Effector memory CD4-positive, alpha-beta T cell (primary cell): ENCODE measurements around the gene KLF7.

Experiments used
- DNase-seq, 3 donors: peaks; one replicate each; pipeline ENCODE4 v3.0.0-alpha.2; 2020
- H3K27ac ChIP-seq: 2 replicates; pipeline ENCODE4 v1.7.0; 2013; ENCODE audit warnings: mild to moderate bottlenecking, low read length, moderate library complexity; ENCODE audit not compliant: insufficient read depth, poor library complexity, severe bottlenecking
- H3K27me3 ChIP-seq: replicated peaks from 2 replicates; pipeline ENCODE4 v1.7.0; 2013; ENCODE audit warnings: mild to moderate bottlenecking, low read length; ENCODE audit not compliant: insufficient read depth, control insufficient read depth, poor library complexity, severe bottlenecking
- H3K36me3 ChIP-seq: 2 replicates; pipeline ENCODE4 v1.7.0; 2013; ENCODE audit warnings: mild to moderate bottlenecking, low read length, moderate library complexity; ENCODE audit not compliant: control insufficient read depth, insufficient read depth
- H3K4me1 ChIP-seq: 2 replicates; pipeline ENCODE4 v1.7.0; 2013; ENCODE audit warnings: low read length, mild to moderate bottlenecking; ENCODE audit not compliant: control insufficient read depth, insufficient read depth, poor library complexity, severe bottlenecking
- H3K4me3 ChIP-seq: 2 replicates; pipeline ENCODE4 v1.7.0; 2013; ENCODE audit warnings: low read length, low read depth, mild to moderate bottlenecking; ENCODE audit not compliant: insufficient read depth, poor library complexity, severe bottlenecking
- H3K9me3 ChIP-seq: 2 replicates; pipeline ENCODE4 v1.7.0; 2013; ENCODE audit warnings: mild to moderate bottlenecking, low read length, moderate library complexity; ENCODE audit not compliant: control insufficient read depth

Gene KLF7

GRCh38 chr2:207086136-207086535 is 79.6 kb downstream of the KLF7 start:
- H3K27me3 ChIP-seq, result no peaks in the 10 kb centered on the region
- H3K27ac ChIP-seq, result no peak overlapping the region
- H3K36me3 ChIP-seq, result peaks cover 12% of the 10 kb centered on the region
- DNase-seq, result no peak
- H3K4me1 ChIP-seq, result peaks cover 5% of the 10 kb centered on the region
- no peak overlapping the region for H3K4me3 ChIP-seq
- H3K9me3 ChIP-seq, result no peaks in the 10 kb centered on the region

DNA sequence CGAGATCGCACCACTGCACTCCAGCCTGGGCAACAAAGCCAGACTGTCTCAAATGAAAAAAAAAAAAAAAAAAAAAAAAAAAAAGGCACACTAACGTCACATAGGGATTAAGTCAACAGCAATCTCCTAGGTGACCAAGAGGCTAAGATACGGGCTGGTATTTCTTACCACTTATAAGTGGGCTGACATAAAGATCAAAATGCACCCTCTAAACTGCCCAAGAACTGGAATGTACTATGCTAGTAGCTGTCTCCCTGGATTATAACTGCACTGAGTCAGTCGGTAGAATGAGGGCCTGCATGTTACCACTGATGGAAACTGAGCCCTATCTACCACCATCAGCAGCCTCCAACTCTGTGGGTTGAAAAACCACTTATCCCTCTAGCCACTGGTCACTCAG is 80.6 kb downstream of the KLF7 start:
- Histone ChIP-seq H3K36me3 (peaks cover 21% of the 10 kb centered on the region), H3K27ac (no peak overlapping the region), H3K27me3 (no peaks in the 10 kb centered on the region), H3K4me1 (peaks cover 5% of the 10 kb centered on the region), H3K9me3 (no peaks in the 10 kb centered on the region), H3K4me3 (no peak overlapping the region)
- DNase-seq, result no peak

GRCh38 chr2:207083361-207084110 is 82.2 kb downstream of the KLF7 start:
- peaks cover 29% of the 10 kb centered on the region for H3K36me3 ChIP-seq
- H3K27ac ChIP-seq, result no peak overlapping the region
- H3K9me3 ChIP-seq, result no peaks in the 10 kb centered on the region
- no peak for DNase-seq
- no peak overlapping the region for H3K4me3 ChIP-seq
- no peaks in the 10 kb centered on the region for H3K4me1 ChIP-seq
- no peaks in the 10 kb centered on the region for H3K27me3 ChIP-seq

DNA sequence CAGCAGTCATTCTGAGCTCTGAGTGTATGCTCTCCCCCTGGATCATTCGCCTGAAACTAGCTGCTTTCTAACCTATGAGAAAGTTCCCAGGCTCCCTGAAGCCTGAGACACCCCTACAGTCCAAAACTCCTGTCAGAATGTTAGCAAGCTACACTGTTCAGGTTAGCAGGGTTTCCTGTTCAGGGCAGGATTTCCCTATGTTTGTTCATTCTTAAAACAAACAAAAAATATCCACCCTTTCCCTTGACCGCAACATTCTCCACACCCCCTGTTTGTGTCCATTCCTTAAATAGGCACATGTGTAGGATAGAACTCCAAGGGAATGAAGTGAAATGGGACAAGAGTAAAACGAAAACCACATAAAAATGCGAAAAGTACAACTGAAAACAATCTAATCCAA is 83.1 kb downstream of the KLF7 start:
- DNase-seq, result no peak
- Histone ChIP-seq H3K9me3 (no peaks in the 10 kb centered on the region), H3K4me3 (no peak overlapping the region), H3K27ac (no peak overlapping the region), H3K36me3 (peaks cover 29% of the 10 kb centered on the region), H3K4me1 (no peaks in the 10 kb centered on the region), H3K27me3 (no peaks in the 10 kb centered on the region)

GRCh38 chr2:207078186-207078798 is 87.5 kb downstream of the KLF7 start:
- Histone ChIP-seq H3K4me1 (peaks cover 5% of the 10 kb centered on the region), H3K27ac (no peak overlapping the region), H3K4me3 (no peak overlapping the region), H3K27me3 (no peaks in the 10 kb centered on the region), H3K36me3 (peaks cover 24% of the 10 kb centered on the region), H3K9me3 (no peaks in the 10 kb centered on the region)
- no peak for DNase-seq

GRCh38 chr2:207077266-207077665 is 88.5 kb downstream of the KLF7 start:
- H3K4me3 ChIP-seq, result no peak overlapping the region
- peaks cover 5% of the 10 kb centered on the region for H3K4me1 ChIP-seq
- peaks cover 23% of the 10 kb centered on the region for H3K36me3 ChIP-seq
- H3K27ac ChIP-seq, result no peak overlapping the region
- no peak for DNase-seq
- no peaks in the 10 kb centered on the region for H3K9me3 ChIP-seq
- no peaks in the 10 kb centered on the region for H3K27me3 ChIP-seq

DNA sequence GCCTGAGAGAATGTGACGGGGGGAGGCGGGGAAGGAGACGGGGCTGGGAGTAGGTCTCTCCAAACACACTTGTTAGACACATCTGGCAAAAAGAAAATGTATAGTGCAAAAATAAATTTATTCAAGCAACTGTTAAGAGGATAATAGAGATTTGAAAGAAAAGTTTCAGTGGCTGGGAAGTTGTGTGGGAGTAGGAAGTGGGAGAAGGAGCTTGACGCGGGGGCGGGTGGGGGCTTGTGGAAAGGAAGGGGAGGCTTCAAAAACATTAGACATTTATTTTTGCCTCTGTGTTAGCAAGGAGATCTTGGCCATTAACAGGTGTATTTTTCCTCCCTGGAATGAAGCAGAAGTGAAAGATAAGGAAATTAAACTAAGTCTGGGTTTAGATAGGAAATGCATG is 90.3 kb downstream of the KLF7 start:
- H3K4me1 ChIP-seq, result peaks cover 5% of the 10 kb centered on the region
- no peaks in the 10 kb centered on the region for H3K27me3 ChIP-seq
- no peak for DNase-seq
- no peaks in the 10 kb centered on the region for H3K9me3 ChIP-seq
- no peak overlapping the region for H3K27ac ChIP-seq
- no peak overlapping the region for H3K4me3 ChIP-seq
- peaks cover 10% of the 10 kb centered on the region for H3K36me3 ChIP-seq

DNA sequence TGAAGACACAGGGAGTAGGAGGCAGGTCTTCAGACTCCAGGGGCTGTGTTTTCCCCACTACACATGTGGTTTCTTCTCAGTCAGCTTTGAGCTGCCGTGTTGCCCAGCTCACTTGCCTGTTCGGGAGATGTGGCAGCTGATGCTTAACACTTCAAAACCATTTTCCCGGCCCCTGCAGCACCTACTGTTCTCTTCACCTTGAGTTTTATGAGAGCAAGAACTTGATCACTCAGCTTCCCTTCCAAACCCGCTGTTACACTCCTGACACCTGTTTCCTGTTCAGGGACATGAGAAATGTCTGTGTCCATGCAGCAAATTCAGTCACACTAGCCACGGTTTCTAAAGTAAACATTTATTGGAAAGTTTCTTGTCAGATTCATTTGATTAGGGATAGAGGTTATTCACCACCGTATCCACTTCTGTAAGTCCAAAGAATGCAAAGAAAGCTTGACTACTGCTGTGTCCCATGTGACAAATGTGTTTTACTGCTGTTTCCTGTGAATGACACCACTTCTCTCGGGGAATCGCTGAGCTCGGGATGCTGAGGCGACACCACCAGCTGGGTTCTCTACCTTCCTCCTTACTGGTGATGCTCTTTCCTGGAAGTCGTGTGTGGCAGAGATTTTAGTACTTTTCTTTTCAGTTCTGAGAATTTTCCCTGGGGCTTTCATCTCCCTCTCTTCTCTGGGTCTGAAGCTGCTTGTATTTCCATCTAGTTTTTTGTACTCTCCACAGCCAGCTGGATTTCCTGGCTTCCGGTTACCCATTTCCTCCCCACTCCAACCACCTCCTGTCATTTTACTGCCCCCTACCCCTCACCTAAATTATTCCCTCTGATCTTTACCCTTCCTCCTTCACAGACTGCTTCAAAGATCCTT is 91.7 kb downstream of the KLF7 start:
- Histone ChIP-seq H3K4me3 (peak overlapping the region; percentile 1), H3K4me1 (peaks cover 5% of the 10 kb centered on the region), H3K9me3 (no peaks in the 10 kb centered on the region), H3K27me3 (no peaks in the 10 kb centered on the region), H3K36me3 (no peaks in the 10 kb centered on the region), H3K27ac (no peak overlapping the region)
- DNase-seq, result no peak

GRCh38 chr2:207073412-207073800 is 92.3 kb downstream of the KLF7 start:
- Histone ChIP-seq H3K27me3 (no peaks in the 10 kb centered on the region), H3K4me1 (peaks cover 5% of the 10 kb centered on the region), H3K9me3 (no peaks in the 10 kb centered on the region), H3K36me3 (no peaks in the 10 kb centered on the region), H3K4me3 (no peak overlapping the region), H3K27ac (no peak overlapping the region)
- DNase-seq, result no peak

- no peak overlapping the region for H3K27ac ChIP-seq
- no peaks in the 10 kb centered on the region for H3K9me3 ChIP-seq
- no peak for DNase-seq
- H3K4me1 ChIP-seq, result peaks cover 5% of the 10 kb centered on the region
- H3K4me3 ChIP-seq, result no peak overlapping the region
- H3K36me3 ChIP-seq, result no peaks in the 10 kb centered on the region
- H3K27me3 ChIP-seq, result no peaks in the 10 kb centered on the region
Observed at GRCh38 chr2:207072571-207072970, 93.2 kb downstream of the KLF7 start.
